T-helper 1 cell treated with Interleukin-12 subunit alpha and Interleukin-12 subunit beta and Interleukin-4 antibody, amounts not matched to agents 30 ng/mL and 1 ng/mL, for 36 hours (primary cell): ENCODE results near the gene STXBP6. TPM values are rescaled to one million over a fixed set of nuclear protein-coding genes. Genes with fewer than 3 reads are reported as not detected.

Experiments used
- intact Hi-C: fragments of 100-400 bp; cut with micrococcal nuclease; formaldehyde crosslinking; loops from one replicate; pipeline ENCODE4 v1.15.1; 2024
- total RNA-seq: library from RNA; stranded (reverse); gene quantifications from 2 replicates; pipeline ENCODE4 v1.2.3, GENCODE V29; 2022

The STXBP6 gene
- total RNA-seq, result not detected in 2 replicates

- intact Hi-C loops, result no loop called here
Observed at GRCh38 chr14:25049568-25050268, at the start of gene STXBP6. STXBP6 (minus strand) TSS chr14:25050147; CDS start chr14:24974818, 75,329 bp downstream.

GRCh38 chr14:25097120-25097519, 47.2 kb upstream of the STXBP6 start:
- intact Hi-C loops, result no loop called here

GRCh38 chr14:25095736-25096437, 45.9 kb upstream of the STXBP6 start:
- intact Hi-C loops, result no loop called here

GRCh38 chr14:25094171-25094907, 44.4 kb upstream of the STXBP6 start:
- intact Hi-C loops, result no loop called here

- intact Hi-C loops, result no loop called here
Observed at GRCh38 chr14:25092258-25092740, 42.4 kb upstream of the STXBP6 start.

- intact Hi-C loops, result no loop called here
Observed at GRCh38 chr14:25090716-25091454, 40.9 kb upstream of the STXBP6 start.

- intact Hi-C loops, result no loop called here
Observed at GRCh38 chr14:25090256-25090655, 40.3 kb upstream of the STXBP6 start.

GRCh38 chr14:25089496-25089895, 39.5 kb upstream of the STXBP6 start:
- intact Hi-C loops, result no loop called here

- intact Hi-C loops, result no loop called here
Observed at GRCh38 chr14:25086821-25087396, 37.0 kb upstream of the STXBP6 start.

- intact Hi-C loops, result no loop called here
Observed at GRCh38 chr14:25086081-25086480, 36.1 kb upstream of the STXBP6 start.

- intact Hi-C loops, result no loop called here
Observed at GRCh38 chr14:25080682-25081081, 30.7 kb upstream of the STXBP6 start.

GRCh38 chr14:25079311-25079710, 29.4 kb upstream of the STXBP6 start:
- intact Hi-C loops, result no loop called here

- intact Hi-C loops, result no loop called here
Observed at GRCh38 chr14:25074099-25074685, 24.2 kb upstream of the STXBP6 start.

- intact Hi-C loops, result no loop called here
Observed at GRCh38 chr14:25069879-25070278, 19.9 kb upstream of the STXBP6 start.

GRCh38 chr14:25067600-25067999, 17.7 kb upstream of the STXBP6 start:
- intact Hi-C loops, result no loop called here

- intact Hi-C loops, result no loop called here
Observed at GRCh38 chr14:25062022-25062321, 12.0 kb upstream of the STXBP6 start.

- intact Hi-C loops, result no loop called here
Observed at GRCh38 chr14:25056688-25057078, 6.7 kb upstream of the STXBP6 start.

GRCh38 chr14:25055992-25056687, 6.2 kb upstream of the STXBP6 start:
- intact Hi-C loops, result no loop called here

GRCh38 chr14:25055005-25055404, 5.1 kb upstream of the STXBP6 start:
- intact Hi-C loops, result no loop called here

- intact Hi-C loops, result no loop called here
Observed at GRCh38 chr14:25053585-25053984, 3.6 kb upstream of the STXBP6 start.
